Hepatocyte (in vitro differentiated cells): Measurements from ENCODE around the gene FGFR4. TPM values are rescaled to one million over a fixed set of nuclear protein-coding genes. Genes with fewer than 3 reads are reported as not detected.
A peak's percentile ranks its signal among the peaks of the same experiment; 100 is the strongest.

ENCODE experiments used
- DNase-seq: peaks from one replicate; pipeline ENCODE4 v3.0.0-alpha.2; 2016; ENCODE audit warnings: low spot score
- H2AFZ ChIP-seq: fragments of 200-600 bp; sonication (generic); 2 replicates; pipeline ENCODE4 v1.6.0; 2016; ENCODE audit warnings: antibody characterized with exemption, mild to moderate bottlenecking
- H3K27ac ChIP-seq: fragments of 200-600 bp; sonication (generic); 2 replicates; pipeline ENCODE4 v1.5.1; 2016; ENCODE audit warnings: mild to moderate bottlenecking
- H3K27me3 ChIP-seq: fragments of 200-600 bp; sonication (generic); 2 replicates; pipeline ENCODE4 v1.6.1; 2016
- H3K36me3 ChIP-seq: fragments of 200-600 bp; sonication (generic); replicated peaks from 2 replicates; pipeline ENCODE4 v1.5.1; 2016; ENCODE audit warnings: low read depth; ENCODE audit not compliant: insufficient read depth
- H3K4me1 ChIP-seq: fragments of 200-600 bp; sonication (generic); 2 replicates; pipeline ENCODE4 v1.5.1; 2016; ENCODE audit warnings: mild to moderate bottlenecking, moderate library complexity; ENCODE audit not compliant: insufficient read depth
- H3K4me2 ChIP-seq: fragments of 200-600 bp; sonication (generic); 2 replicates; pipeline ENCODE4 v1.6.0; 2016
- H3K4me3 ChIP-seq: fragments of 200-600 bp; sonication (generic); 2 replicates; pipeline ENCODE4 v1.5.1; 2016; ENCODE audit warnings: mild to moderate bottlenecking
- H3K79me2 ChIP-seq: fragments of 200-600 bp; sonication (generic); 2 replicates; pipeline ENCODE4 v1.6.0; 2017; ENCODE audit warnings: mild to moderate bottlenecking
- H3K9me2 ChIP-seq: fragments of 200-600 bp; sonication (generic); replicated peaks from 2 replicates; pipeline ENCODE4 v1.6.0; 2017; ENCODE audit warnings: mild to moderate bottlenecking; ENCODE audit not compliant: insufficient read depth
- H3K9me3 ChIP-seq: fragments of 200-600 bp; sonication (generic); 2 replicates; pipeline ENCODE4 v1.5.1; 2016; ENCODE audit warnings: low read depth, mild to moderate bottlenecking
- H4K20me1 ChIP-seq: fragments of 200-600 bp; sonication (generic); 2 replicates; pipeline ENCODE4 v1.6.0; 2016; ENCODE audit warnings: mild to moderate bottlenecking; ENCODE audit not compliant: insufficient read depth, poor library complexity, severe bottlenecking
- CTCF ChIP-seq: fragments of 200-600 bp; sonication (generic); IDR thresholded peaks from 2 replicates; pipeline ENCODE4 v1.5.1; 2016; ENCODE audit warnings: antibody characterized with exemption, mild to moderate bottlenecking; ENCODE audit not compliant: poor library complexity
- EZH2 ChIP-seq: fragments of 200-600 bp; sonication (generic); IDR thresholded peaks from 2 replicates; pipeline ENCODE4 v1.6.1; 2016; ENCODE audit warnings: antibody characterized with exemption, mild to moderate bottlenecking, borderline replicate concordance
- EZH2phosphoT487 ChIP-seq: fragments of 200-600 bp; sonication (generic); IDR thresholded peaks from one replicate; pipeline ENCODE4 v1.6.1; 2018; ENCODE audit warnings: antibody characterized with exemption, mild to moderate bottlenecking, low read depth, moderate library complexity; ENCODE audit not compliant: unreplicated experiment, severe bottlenecking
- WGBS: methylation state at CpG from one replicate; pipeline ENCODE4 v1.1.6; 2016; ENCODE audit warnings: low lambda C conversion rate; ENCODE audit errors: missing lambda C conversion rate; 5-methylcytosine and 5-hydroxymethylcytosine counted together
- polyA plus RNA-seq: library from polyadenylated mRNA; unstranded; fragments of >200 nt; fragmentation: Nextera tagmentation; extraction: Ambion mirVana; gene quantifications from 2 replicates; pipeline ENCODE4 v1.2.1, GENCODE V29; 2016
- total RNA-seq: library from RNA; depleted of rRNA; stranded (reverse); fragments of >200 nt; gene quantifications from 2 replicates; pipeline ENCODE4 v1.2.3, GENCODE V29; 2014

FGFR4 gene
- total and polyA plus RNA-seq, 2 experiments from 2014 or later: 94.3 to 121 TPM

GRCh38 chr5:177109810-177110209, 23.1 kb downstream of the FGFR4 start:
- TF ChIP-seq EZH2phosphoT487 (no peak), CTCF (no peak), EZH2 (no peak)
- H3K27me3 ChIP-seq: no peaks in the 10 kb centered on the region
- H3K27ac ChIP-seq: peak overlapping the region; percentile 45
- DNase-seq: peak; percentile 62
- no peak overlapping the region for H2AFZ ChIP-seq
- 26% methylated on average over 9 of the region's 9 CpGs for whole genome bisulfite sequencing
- no peaks in the 10 kb centered on the region for H3K36me3 ChIP-seq
- no peaks in the 10 kb centered on the region for H3K9me3 ChIP-seq
- H3K79me2 ChIP-seq: no peaks in the 10 kb centered on the region
- peaks cover 11% of the 10 kb centered on the region for H3K4me1 ChIP-seq
- no peak overlapping the region for H3K4me3 ChIP-seq
- H3K4me2 ChIP-seq: no peak overlapping the region
- no peaks in the 10 kb centered on the region for H4K20me1 ChIP-seq
- H3K9me2 ChIP-seq: no peaks in the 10 kb centered on the region

GRCh38 chr5:177111720-177112394, 25.1 kb downstream of the FGFR4 start:
- H4K20me1 ChIP-seq: no peaks in the 10 kb centered on the region
- no peaks in the 10 kb centered on the region for H3K79me2 ChIP-seq
- no peak overlapping the region for H3K4me2 ChIP-seq
- H3K4me1 ChIP-seq: peaks cover 11% of the 10 kb centered on the region
- DNase-seq: peak; percentile 69
- H3K27ac ChIP-seq: no peak overlapping the region
- H3K9me3 ChIP-seq: no peaks in the 10 kb centered on the region
- H3K27me3 ChIP-seq: no peaks in the 10 kb centered on the region
- H3K4me3 ChIP-seq: no peak overlapping the region
- TF ChIP-seq CTCF: peak; percentile 96
- TF ChIP-seq EZH2phosphoT487: no peak
- no peaks in the 10 kb centered on the region for H3K36me3 ChIP-seq
- no peaks in the 10 kb centered on the region for H3K9me2 ChIP-seq
- WGBS: 40% methylated on average over 12 of the region's 12 CpGs
- H2AFZ ChIP-seq: no peak overlapping the region

- Histone ChIP-seq H3K36me3 (no peaks in the 10 kb centered on the region), H3K27me3 (no peaks in the 10 kb centered on the region), H2AFZ (no peak overlapping the region), H3K79me2 (no peaks in the 10 kb centered on the region), H3K9me3 (no peaks in the 10 kb centered on the region), H4K20me1 (no peaks in the 10 kb centered on the region), H3K4me1 (peaks cover 11% of the 10 kb centered on the region), H3K27ac (no peak overlapping the region), H3K4me3 (no peak overlapping the region), H3K9me2 (no peaks in the 10 kb centered on the region), H3K4me2 (no peak overlapping the region)
- no peak for DNase-seq
- 73% methylated on average over 5 of the region's 5 CpGs for WGBS
- TF ChIP-seq EZH2: no peak
- TF ChIP-seq CTCF: no peak
- no peak for TF ChIP-seq EZH2phosphoT487
Measured at GRCh38 chr5:177112589-177113220, 26.0 kb downstream of the FGFR4 start.
